ENCODE data around the gene RBMS1.
"Not testable (repeated sequence)": the region's sequence is repeated elsewhere in the genome, so short reads cannot be mapped to it uniquely, and the experiment has no call there.

The RBMS1 gene

GRCh38 chr2:160469621-160470204 lies 23.9 kb downstream of the RBMS1 start:
- no peak for DNase-seq (ENCODE audit: low spot score)

- DNase-seq (ENCODE audit: low spot score), result no peak
Observed at GRCh38 chr2:160469164-160469563, 24.4 kb downstream of the RBMS1 start.

- no peak for DNase-seq (ENCODE audit: low spot score)
Observed at GRCh38 chr2:160467086-160467485, 26.5 kb downstream of the RBMS1 start.

GRCh38 chr2:160465406-160465805 lies 28.2 kb downstream of the RBMS1 start:
- DNase-seq (ENCODE audit: low spot score), result no peak

GRCh38 chr2:160465002-160465401 lies 28.6 kb downstream of the RBMS1 start:
- no peak for DNase-seq (ENCODE audit: low spot score)

GRCh38 chr2:160464017-160464416 lies 29.6 kb downstream of the RBMS1 start:
- DNase-seq (ENCODE audit: low spot score), result no peak

- no peak for DNase-seq (ENCODE audit: low spot score)
Observed at GRCh38 chr2:160463245-160463644, 30.4 kb downstream of the RBMS1 start.

GRCh38 chr2:160460333-160460731 lies 33.3 kb downstream of the RBMS1 start:
- no peak for DNase-seq (ENCODE audit: low spot score)

- DNase-seq (ENCODE audit: low spot score), result no peak
Observed at GRCh38 chr2:160459538-160460332, 33.9 kb downstream of the RBMS1 start.

- no peak for DNase-seq (ENCODE audit: low spot score)
Observed at GRCh38 chr2:160458718-160459453, 34.7 kb downstream of the RBMS1 start.

GRCh38 chr2:160457588-160457987 lies 36.0 kb downstream of the RBMS1 start:
- DNase-seq (ENCODE audit: low spot score), result no peak

GRCh38 chr2:160454070-160454797 lies 39.4 kb downstream of the RBMS1 start:
- no peak for DNase-seq (ENCODE audit: low spot score)

- no peak for DNase-seq (ENCODE audit: low spot score)
Observed at GRCh38 chr2:160453111-160453820, 40.3 kb downstream of the RBMS1 start.

- no peak for DNase-seq (ENCODE audit: low spot score)
Observed at GRCh38 chr2:160450486-160450885, 43.1 kb downstream of the RBMS1 start.

- not testable (repeated sequence) for DNase-seq (ENCODE audit: low spot score)
Observed at GRCh38 chr2:160448821-160449220, 44.8 kb downstream of the RBMS1 start.

- DNase-seq (ENCODE audit: low spot score), result no peak
Observed at GRCh38 chr2:160445673-160446072, 47.9 kb downstream of the RBMS1 start.

GRCh38 chr2:160442603-160443002 lies 51.0 kb downstream of the RBMS1 start:
- DNase-seq (ENCODE audit: low spot score), result no peak

GRCh38 chr2:160440888-160441287 lies 52.7 kb downstream of the RBMS1 start:
- DNase-seq (ENCODE audit: low spot score), result no peak

GRCh38 chr2:160439038-160439437 lies 54.6 kb downstream of the RBMS1 start:
- not testable (repeated sequence) for DNase-seq (ENCODE audit: low spot score)

- no peak for DNase-seq (ENCODE audit: low spot score)
Observed at GRCh38 chr2:160437273-160437672, 56.3 kb downstream of the RBMS1 start.

GRCh38 chr2:160434254-160434948 lies 59.2 kb downstream of the RBMS1 start:
- no peak for DNase-seq (ENCODE audit: low spot score)

Measured in kidney capillary endothelial cell (primary cell).